ENCODE results near the gene RPN2. TPM values are rescaled to one million over a fixed set of nuclear protein-coding genes. Genes with fewer than 3 reads are reported as not detected.

RPN2 gene
- total and polyA plus RNA-seq, 10 of the 15 experiments (the other 5 are each of a cell fraction or from before 2014, with no cell fraction given): 148 to 365 (median 228) TPM

- ChIA-PET RAD21 (ENCODE audit: unreplicated experiment) (no interaction called here), SMC1A (ENCODE audit: uncharacterized antibody, unreplicated experiment) (interaction anchor here (1.0 kb wide), 1 partner anchor 271 kb away, joined by 3 read pairs; no protein-coding TSS in a partner anchor), CTCF (interaction anchor here (1.0 kb wide), 1 partner anchor 122 kb away, joined by 3 read pairs; no protein-coding TSS in a partner anchor), POLR2A (no interaction called here)
- Histone ChIP-seq H3K36me3 (ENCODE audit: control insufficient read depth in 2 of 2, insufficient read depth in 2 of 2, low read length in 1 of 2) (no peaks in the 10 kb centered on the region), H3K79me2 (ENCODE audit: control insufficient read depth, insufficient read depth, low read length) (no peaks in the 10 kb centered on the region), H3K4me3 (no peak overlapping the region), H3K4me1 (ENCODE audit: control insufficient read depth, insufficient read depth, low read length) (peaks cover 6% of the 10 kb centered on the region), H3K4me2 (ENCODE audit: control insufficient read depth, insufficient read depth) (no peak overlapping the region), H2AFZ (ENCODE audit: control insufficient read depth, low read depth, low read length) (no peak overlapping the region), H3K27ac (ENCODE audit: control insufficient read depth, insufficient read depth) (no peak overlapping the region), H3K9me3 (replicated peaks; ENCODE audit: control insufficient read depth, insufficient read depth, low read length) (no peaks in the 10 kb centered on the region), H4K20me1 (ENCODE audit: control insufficient read depth, insufficient read depth) (no peaks in the 10 kb centered on the region), H3K9ac (ENCODE audit: control insufficient read depth, insufficient read depth, low read length) (no peak overlapping the region), H3K27me3 (replicated peaks in 1 of 2; ENCODE audit: control insufficient read depth in 2 of 2, insufficient read depth in 2 of 2, low read length in 1 of 2) (no peaks in the 10 kb centered on the region; a peak in 1 of 4 replicates)
- DNase-seq (ENCODE audit: low read depth, low spot score) (no peak), FAIRE-seq (no peak), ATAC-seq (no peak)
- intact Hi-C loops (cut with micrococcal nuclease; ENCODE audit: unreplicated experiment) (no loop called here), in situ Hi-C loops (cut with MboI) (loop anchor here (10.0 kb wide), 1 partner anchor 732 kb away; no protein-coding TSS in a partner anchor)
- no TSS peak for BruUV-seq (replicated peaks)
- 83% methylated on average over 8 of the region's 8 CpGs for WGBS (ENCODE audit: insufficient coverage, insufficient replicate concordance, low lambda C conversion rate, missing lambda C conversion rate)
- no peak for TF ChIP-seq ZSCAN29 (IDR thresholded peaks at IDR 0.05)
- no peak for TF ChIP-seq TBL1XR1 (IDR thresholded peaks at IDR 0.05; ENCODE audit: low read depth, low read length)
- no peak for TF ChIP-seq PBX3 (IDR thresholded peaks at IDR 0.05; ENCODE audit: insufficient replicate concordance, low read depth, low read length)
- TF ChIP-seq NFYA (IDR thresholded peaks at IDR 0.05; ENCODE audit: borderline replicate concordance, low read depth, low read length): no peak
- TF ChIP-seq RBBP5 (conservative IDR thresholded peaks at IDR 0.05): no peak
- no peak for TF ChIP-seq SMARCA5 (IDR thresholded peaks at IDR 0.05)
- TF ChIP-seq POLR2A (IDR thresholded peaks at IDR 0.05; ENCODE audit: low read depth, low read length): no peak
- no peak for TF ChIP-seq CHD2 (IDR thresholded peaks at IDR 0.05; ENCODE audit: borderline replicate concordance, low read depth, low read length)
- TF ChIP-seq SREBF1 (IDR thresholded peaks at IDR 0.05; ENCODE audit: low read length): no peak
- no peak for TF ChIP-seq SMC3 (IDR thresholded peaks at IDR 0.05; ENCODE audit: borderline replicate concordance, low read length)
- TF ChIP-seq KLF5 (IDR thresholded peaks at IDR 0.05; ENCODE audit: partially characterized antibody): no peak
- TF ChIP-seq YY1 (IDR thresholded peaks at IDR 0.05; ENCODE audit: low read depth, low read length): no peak
Observed at GRCh38 chr20:37262505-37262904, 83.4 kb downstream of the RPN2 start.
